Type B pancreatic cell (in vitro differentiated cells): ENCODE measurements around the gene EIF3L. TPM values are rescaled to one million over a fixed set of nuclear protein-coding genes. Genes with fewer than 3 reads are reported as not detected.

ENCODE experiments used
- DNase-seq: peaks from one replicate; pipeline ENCODE4 v3.0.0; 2021; ENCODE audit warnings: mixed read lengths; ENCODE audit not compliant: unreplicated experiment; ENCODE audit errors: extremely low spot score
- H3K27ac Mint-ChIP-seq: 2 replicates; pipeline ENCODE4 v1.8.0; 2021; ENCODE audit warnings: mild to moderate bottlenecking, mixed read lengths
- H3K27me3 Mint-ChIP-seq: 2 replicates; pipeline ENCODE4 v1.8.0; 2021; ENCODE audit warnings: mixed read lengths
- H3K36me3 Mint-ChIP-seq: 2 replicates; pipeline ENCODE4 v1.8.0; 2021; ENCODE audit warnings: mixed read lengths
- H3K4me1 Mint-ChIP-seq: one replicate; pipeline ENCODE4 v1.8.0; 2021; ENCODE audit warnings: mixed read lengths; ENCODE audit not compliant: unreplicated experiment
- H3K4me3 Mint-ChIP-seq: 2 replicates; pipeline ENCODE4 v1.8.0; 2021; ENCODE audit warnings: mild to moderate bottlenecking, mixed read lengths
- H3K9me3 Mint-ChIP-seq: 2 replicates; pipeline ENCODE4 v1.8.0; 2021; ENCODE audit warnings: mixed read lengths
- total RNA-seq: library from RNA; stranded (reverse); gene quantifications from 2 replicates; pipeline ENCODE4 v1.2.1, GENCODE V29; 2021; ENCODE audit warnings: low replicate concordance
- TF ChIP-seq, protein P1 (sequence below): fragments of 200-600 bp; sonication (generic); conservative IDR thresholded peaks from 2 replicates; pipeline ENCODE4 v1.5.0; 2021; ENCODE audit warnings: antibody characterized with exemption, mild to moderate bottlenecking

Gene EIF3L
- total RNA-seq, 1 donor from 2014 or later = 740 TPM

DNA sequence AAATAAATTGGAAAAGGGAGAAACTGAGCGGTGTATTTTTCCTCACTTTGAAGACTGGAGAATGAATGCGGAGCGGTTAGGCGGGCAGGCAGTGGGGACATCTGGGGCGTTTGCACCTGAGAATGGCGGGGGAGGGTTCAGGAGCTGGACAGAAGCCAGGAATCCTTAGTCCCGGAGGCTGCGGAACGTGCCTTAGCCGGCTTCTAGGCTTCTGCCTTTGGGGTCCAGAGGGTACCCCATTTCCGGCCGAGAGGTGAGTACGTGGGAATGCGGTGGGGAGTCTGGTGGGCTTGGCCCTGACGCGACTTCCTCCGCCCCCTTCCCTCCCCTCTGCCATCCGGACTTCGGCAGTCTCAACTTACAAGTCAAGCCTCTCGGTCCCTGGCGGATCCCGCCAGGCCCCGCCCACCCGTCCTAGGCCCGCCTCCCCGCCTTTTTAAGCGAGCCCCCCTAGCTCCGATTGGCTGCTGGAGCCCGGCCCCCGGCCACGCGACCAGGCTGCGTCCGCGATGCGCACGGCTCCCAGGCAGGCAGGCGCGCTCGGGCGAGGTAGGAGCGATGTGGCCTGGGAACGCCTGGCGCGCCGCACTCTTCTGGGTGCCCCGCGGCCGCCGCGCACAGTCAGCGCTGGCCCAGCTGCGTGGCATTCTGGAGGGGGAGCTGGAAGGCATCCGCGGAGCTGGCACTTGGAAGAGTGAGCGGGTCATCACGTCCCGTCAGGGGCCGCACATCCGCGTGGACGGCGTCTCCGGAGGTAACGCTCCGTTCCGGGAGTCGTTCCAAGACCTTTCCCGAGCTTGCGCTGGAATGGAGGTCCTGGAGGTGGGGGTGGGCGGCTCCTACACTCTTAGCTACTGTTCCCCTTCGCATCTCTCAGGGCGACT, 41.6 kb upstream of the EIF3L start, which contains the start of gene GCAT:
GCAT (plus strand) TSS at position 525 of the 884 bp plus-strand sequence; CDS start at position 559, 34 bp downstream.
- Mint-ChIP-seq H3K27me3 (no peaks in the 10 kb centered on the region), H3K4me3 (peak within 1 kb of the TSS; percentile 88), H3K36me3 (no peaks in the 10 kb centered on the region), H3K4me1 (peaks cover 29% of the 10 kb centered on the region), H3K27ac (peak within 1 kb of the TSS; percentile 76), H3K9me3 (no peaks in the 10 kb centered on the region)
- DNase-seq = peak; percentile 96
- TF ChIP-seq, protein P1, sequence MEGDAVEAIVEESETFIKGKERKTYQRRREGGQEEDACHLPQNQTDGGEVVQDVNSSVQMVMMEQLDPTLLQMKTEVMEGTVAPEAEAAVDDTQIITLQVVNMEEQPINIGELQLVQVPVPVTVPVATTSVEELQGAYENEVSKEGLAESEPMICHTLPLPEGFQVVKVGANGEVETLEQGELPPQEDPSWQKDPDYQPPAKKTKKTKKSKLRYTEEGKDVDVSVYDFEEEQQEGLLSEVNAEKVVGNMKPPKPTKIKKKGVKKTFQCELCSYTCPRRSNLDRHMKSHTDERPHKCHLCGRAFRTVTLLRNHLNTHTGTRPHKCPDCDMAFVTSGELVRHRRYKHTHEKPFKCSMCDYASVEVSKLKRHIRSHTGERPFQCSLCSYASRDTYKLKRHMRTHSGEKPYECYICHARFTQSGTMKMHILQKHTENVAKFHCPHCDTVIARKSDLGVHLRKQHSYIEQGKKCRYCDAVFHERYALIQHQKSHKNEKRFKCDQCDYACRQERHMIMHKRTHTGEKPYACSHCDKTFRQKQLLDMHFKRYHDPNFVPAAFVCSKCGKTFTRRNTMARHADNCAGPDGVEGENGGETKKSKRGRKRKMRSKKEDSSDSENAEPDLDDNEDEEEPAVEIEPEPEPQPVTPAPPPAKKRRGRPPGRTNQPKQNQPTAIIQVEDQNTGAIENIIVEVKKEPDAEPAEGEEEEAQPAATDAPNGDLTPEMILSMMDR = no peak

DNA sequence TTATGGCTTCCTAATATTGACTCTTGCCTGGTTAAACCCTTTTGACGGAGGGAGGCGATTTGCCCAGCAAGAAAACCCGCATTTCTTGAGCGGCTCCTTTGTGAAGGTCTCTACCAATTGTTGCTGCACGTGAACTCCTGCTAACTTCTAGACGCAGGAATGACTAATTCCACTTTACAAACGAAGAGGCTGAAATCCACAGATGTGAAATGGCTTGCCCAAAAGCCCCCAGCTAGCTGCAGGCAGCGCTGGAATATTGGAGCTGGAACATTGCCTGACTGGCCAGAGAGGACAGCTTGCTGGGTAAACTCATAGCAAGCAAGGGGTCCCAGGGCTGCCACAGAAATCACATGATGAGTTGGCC, 40.9 kb upstream of the EIF3L start:
- Mint-ChIP-seq H3K27me3 (no peaks in the 10 kb centered on the region), H3K27ac (peak overlapping the region; percentile 76), H3K4me1 (peaks cover 23% of the 10 kb centered on the region), H3K36me3 (no peaks in the 10 kb centered on the region), H3K4me3 (peak overlapping the region; percentile 88), H3K9me3 (no peaks in the 10 kb centered on the region)
- DNase-seq = no peak
- TF ChIP-seq, protein P1 = no peak

DNA sequence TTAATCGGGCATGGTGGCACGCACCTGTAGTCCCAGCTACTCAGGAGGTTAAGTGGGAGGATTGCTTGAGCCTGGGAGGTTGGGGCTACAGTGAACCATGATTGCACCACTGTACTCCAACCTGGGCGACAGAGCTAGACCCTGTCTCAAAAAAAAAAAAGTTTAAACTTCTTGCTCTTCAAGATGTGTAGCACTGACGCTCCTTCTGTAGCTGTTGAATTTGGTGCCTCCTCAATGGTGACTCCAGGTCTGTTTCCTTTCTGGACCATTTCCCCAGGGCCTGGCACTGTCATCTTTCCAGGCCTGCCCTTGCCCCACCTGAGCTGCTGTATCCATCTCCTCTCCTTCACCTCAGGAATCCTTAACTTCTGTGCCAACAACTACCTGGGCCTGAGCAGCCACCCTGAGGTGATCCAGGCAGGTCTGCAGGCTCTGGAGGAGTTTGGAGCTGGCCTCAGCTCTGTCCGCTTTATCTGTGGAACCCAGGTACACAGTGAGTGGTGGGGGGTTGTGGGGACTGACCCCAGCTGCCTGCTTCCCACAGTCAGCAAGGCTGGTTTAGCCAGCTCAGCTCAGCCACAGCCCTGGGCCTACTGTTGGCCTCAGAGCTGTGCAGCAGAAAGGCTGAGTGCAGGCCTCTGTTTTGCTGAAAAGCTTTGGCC, 39.4 kb upstream of the EIF3L start:
- TF ChIP-seq, protein P1 = no peak
- no peaks in the 10 kb centered on the region for H3K9me3 Mint-ChIP-seq
- DNase-seq = no peak
- no peaks in the 10 kb centered on the region for H3K27me3 Mint-ChIP-seq
- H3K4me3 Mint-ChIP-seq = peak overlapping the region; percentile 70
- H3K4me1 Mint-ChIP-seq = peaks cover 14% of the 10 kb centered on the region
- no peaks in the 10 kb centered on the region for H3K36me3 Mint-ChIP-seq
- H3K27ac Mint-ChIP-seq = no peak overlapping the region

DNA sequence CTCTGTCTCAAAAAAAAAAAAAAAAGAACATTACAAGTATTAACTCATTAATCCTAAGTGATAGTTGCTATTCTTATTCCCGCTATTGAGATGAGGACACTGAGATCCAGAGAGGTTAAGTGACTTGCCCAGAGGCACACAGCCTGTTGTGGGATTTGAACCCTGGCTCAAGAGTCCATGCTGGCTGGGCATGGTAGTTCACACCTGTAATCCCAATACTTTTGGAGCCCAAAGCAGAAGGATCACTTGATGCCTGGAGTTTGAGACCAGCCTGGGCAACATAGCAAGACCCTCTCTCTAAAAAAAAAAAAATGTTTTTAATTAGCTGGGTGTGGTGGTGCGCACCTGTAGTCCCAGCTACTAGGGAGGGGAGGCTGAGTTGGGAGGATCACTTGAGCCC, 37.4 kb upstream of the EIF3L start:
- H3K27me3 Mint-ChIP-seq = no peaks in the 10 kb centered on the region
- no peak overlapping the region for H3K27ac Mint-ChIP-seq
- no peaks in the 10 kb centered on the region for H3K36me3 Mint-ChIP-seq
- TF ChIP-seq, protein P1 = no peak
- no peak overlapping the region for H3K4me3 Mint-ChIP-seq
- H3K9me3 Mint-ChIP-seq = no peaks in the 10 kb centered on the region
- no peak for DNase-seq
- H3K4me1 Mint-ChIP-seq = peaks cover 3% of the 10 kb centered on the region

DNA sequence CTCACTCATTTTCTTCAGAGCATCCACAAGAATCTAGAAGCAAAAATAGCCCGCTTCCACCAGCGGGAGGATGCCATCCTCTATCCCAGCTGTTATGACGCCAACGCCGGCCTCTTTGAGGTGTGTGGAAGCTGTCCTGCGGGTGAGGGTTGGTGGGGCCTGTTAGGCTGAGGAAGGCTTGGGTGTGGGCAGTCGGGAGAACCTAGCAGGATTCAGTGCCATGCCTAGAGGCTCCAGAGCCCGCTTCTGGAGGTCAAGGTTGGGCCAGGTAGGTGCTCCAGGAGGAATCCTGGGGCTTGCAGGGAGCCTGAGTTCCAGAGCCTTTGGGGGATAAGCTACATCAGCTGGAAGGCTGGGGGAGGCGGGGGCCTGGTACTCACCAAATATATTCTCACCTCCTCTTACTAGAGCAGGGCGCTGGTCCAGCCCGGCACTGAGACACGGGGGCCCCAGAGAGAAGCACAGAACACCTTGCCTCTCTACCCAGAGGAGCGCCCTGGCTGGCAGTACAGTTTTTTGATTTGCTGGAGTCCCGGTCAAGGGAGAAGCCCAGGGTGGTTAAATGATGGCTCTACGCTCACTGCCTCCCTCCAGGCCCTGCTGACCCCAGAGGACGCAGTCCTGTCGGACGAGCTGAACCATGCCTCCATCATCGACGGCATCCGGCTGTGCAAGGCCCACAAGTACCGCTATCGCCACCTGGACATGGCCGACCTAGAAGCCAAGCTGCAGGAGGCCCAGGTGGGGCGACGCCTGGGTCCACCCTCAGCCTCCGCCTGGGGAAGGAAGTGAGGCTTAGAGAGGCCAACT, 36.1 kb upstream of the EIF3L start:
- H3K4me3 Mint-ChIP-seq = no peak overlapping the region

More for the DNA sequence above, 36.1 kb upstream of the EIF3L start:
- peaks cover 10% of the 10 kb centered on the region for H3K4me1 Mint-ChIP-seq
- DNase-seq = no peak
- H3K9me3 Mint-ChIP-seq = no peaks in the 10 kb centered on the region
- no peaks in the 10 kb centered on the region for H3K36me3 Mint-ChIP-seq
- peaks cover 2% of the 10 kb centered on the region for H3K27me3 Mint-ChIP-seq
- TF ChIP-seq, protein P1 = no peak
- peak overlapping the region; percentile 26 for H3K27ac Mint-ChIP-seq
